CD4-positive, alpha-beta T cell treated with Interleukin-1 beta for 1 hour (primary cell): ENCODE measurements around the gene HDAC6.
"Not testable (repeated sequence)": the region's sequence is repeated elsewhere in the genome, so short reads cannot be mapped to it uniquely, and the experiment has no call there.

ENCODE experiments used
- DNase-seq, 2 donors: peaks; one replicate each; pipeline ENCODE4 v3.0.0-alpha.2; 2020 to 2022

Gene HDAC6

DNA sequence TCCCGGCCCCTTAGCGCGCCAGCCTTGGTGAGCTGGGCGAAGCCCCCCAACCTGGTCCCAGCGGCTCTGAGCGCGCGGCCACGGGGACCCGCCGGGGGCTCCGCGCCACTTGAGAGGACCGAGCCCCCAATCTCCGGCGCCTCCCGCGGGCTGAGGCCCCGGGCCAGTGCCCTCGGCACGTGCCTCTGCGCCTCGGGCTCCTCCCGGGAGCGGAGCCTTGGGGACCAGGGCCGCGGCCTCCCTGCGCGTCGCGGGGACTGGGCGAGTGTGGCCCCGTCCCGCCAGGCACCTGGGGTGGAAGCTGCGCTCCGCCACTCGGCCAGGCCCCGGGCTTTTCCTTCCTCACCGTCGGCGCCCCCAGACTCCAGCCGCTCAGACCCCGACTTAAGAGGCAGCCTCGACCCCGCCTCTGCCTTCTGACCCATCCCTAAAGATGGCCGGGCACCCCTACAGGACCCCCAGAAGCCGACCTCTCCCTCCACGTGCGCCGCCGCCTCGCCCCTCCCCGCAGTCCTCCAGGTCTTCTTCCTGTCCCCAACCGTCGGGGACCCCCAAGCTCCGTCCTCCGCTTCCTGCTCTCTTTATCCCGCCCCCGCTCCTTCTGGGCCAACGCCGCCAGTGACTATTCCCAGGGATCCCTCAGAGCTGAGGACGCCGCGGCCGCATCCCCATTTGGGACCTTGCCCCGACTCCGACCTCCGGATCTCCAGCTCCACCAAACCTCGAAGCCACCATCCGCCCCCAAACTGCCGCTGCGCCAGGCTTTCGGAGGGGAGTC, 25.2 kb downstream of the HDAC6 start:
- no peak for DNase-seq

- no peak for DNase-seq
Measured at GRCh38 chrX:48827654-48827968, 25.7 kb downstream of the HDAC6 start.

- DNase-seq = no peak
Measured at GRCh38 chrX:48829016-48829735, 27.3 kb downstream of the HDAC6 start.

DNA sequence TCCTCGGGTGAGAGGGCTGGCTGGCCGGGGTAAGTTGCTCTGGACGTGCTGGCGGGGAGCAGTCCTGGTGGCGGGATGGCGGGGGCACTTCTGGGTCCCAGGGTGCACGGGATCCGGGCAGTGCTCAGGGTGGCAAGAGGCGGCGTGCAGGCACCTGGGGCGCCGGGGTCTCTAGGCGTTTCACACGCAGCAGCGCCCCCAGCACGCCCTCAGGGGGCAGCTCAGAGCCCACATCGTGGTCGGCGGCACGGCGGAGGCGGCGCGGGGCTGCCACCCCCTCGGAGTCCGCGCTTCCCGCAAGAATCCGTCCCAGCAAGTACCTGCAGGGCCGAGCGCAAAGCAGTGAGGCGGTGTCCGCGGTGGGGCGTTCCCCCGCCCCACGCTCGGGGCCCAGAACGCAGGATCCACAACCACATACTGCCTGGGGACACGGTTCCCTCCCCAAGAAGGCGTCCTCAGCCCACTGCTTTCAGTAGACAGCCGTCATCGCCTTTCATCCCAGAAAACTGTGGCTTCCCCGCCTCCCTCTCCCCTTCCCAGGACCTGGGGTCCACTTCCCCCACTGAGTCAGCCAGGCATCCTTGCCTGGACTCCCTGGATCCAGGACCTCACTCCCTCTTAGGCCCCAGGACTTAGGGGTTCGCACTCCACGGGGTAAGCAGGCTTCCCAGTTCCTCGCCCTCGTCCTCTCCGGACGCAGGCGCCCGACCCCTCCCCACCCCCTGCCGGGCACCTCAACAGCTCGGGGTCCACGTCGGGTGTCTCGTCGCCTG, 29.5 kb downstream of the HDAC6 start:
- no peak for DNase-seq

DNA sequence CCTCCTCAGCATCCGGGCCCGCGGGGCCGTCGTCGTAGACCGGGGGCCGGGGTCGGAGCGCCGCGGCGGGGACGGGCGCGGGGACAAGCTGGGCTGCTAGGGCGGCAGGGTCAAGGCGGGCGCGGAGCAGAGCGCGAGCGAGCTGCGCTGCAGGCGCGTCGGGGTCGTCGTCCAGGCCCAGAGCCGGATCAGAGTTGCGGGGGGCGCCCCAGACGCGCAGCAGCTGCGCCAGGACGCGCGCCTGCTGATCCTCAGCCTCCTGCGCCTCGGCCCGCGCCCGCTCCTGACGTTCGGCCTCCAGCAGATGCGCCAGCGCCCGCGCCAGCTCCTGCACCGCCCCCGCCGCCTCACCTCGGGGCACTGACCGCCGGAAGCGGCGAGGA, 30.0 kb downstream of the HDAC6 start:
- no peak for DNase-seq

DNA sequence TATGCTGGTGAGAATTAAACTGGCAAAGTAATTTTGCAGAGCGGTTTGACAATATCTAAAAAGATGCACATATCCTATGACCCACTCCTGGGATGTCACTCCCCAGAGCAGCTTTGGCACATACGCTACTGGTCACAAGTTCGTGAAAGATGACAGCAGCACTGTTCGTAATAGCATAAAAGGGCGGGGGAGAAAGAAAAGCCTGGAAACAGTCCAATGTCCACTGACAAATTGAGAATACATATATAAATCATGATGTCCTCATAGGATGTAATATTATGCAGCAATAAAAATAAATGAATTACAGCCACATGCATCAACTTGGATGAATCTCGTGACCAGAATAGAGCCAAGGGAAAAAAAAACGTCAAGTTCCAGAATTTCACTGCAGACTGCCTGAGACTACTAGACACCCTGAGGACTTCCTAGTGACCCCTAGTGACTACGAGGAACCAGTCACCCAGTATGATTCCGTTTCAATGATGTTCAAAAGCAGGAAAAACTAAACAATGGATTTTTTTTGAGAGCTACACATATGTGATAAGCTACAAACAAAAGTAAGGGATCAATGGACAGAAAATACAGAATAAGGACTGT, 31.8 kb downstream of the HDAC6 start:
- DNase-seq = no peak

- peak in 1 of 2 donors; percentile 1 for DNase-seq
Measured at GRCh38 chrX:48834383-48834709, 32.5 kb downstream of the HDAC6 start.

DNA sequence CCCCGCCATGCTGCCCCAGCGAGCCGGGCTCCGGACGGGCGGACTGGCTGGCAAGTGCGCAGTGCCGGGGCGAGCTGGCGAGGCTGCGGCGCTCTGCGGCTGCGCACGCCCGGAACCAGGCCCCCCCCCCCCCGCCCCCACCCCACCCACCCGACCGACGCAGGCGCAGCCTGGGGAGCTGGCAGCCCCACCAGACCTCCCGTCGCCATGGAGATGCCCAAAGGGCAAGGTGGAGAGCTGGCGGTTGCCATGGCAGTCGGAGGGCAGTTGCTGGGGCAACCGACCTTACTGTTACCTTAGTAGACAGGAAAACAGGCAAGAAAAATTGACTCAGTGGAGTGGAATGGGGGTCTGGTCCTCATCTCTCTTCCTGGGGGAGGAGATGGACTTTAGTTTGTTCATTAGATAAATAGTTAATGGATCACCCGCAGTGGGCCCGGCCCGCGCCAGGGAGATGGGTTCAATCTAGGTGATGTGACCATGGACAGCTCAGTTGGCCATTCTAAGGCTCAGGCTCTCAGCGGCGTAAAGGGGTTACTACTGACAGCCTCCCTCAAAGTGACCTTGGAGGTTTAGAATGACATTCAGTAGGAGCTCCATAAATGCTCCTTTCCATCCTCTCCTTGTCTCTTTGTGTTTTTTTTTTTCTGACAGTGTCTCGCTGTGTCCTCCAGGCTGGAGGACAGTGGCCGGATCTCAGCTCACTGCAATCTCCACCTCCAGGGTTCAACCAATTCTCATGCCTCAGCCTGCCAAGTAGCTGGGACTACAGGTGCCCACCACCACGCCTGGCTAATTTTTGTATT, 33.9 kb downstream of the HDAC6 start, which contains the start of gene PCSK1N:
PCSK1N (minus strand) TSS at position 87 of the 806 bp plus-strand sequence; CDS start at position 9, 78 bp downstream.
- DNase-seq = peak; percentile 53 to 74

DNA sequence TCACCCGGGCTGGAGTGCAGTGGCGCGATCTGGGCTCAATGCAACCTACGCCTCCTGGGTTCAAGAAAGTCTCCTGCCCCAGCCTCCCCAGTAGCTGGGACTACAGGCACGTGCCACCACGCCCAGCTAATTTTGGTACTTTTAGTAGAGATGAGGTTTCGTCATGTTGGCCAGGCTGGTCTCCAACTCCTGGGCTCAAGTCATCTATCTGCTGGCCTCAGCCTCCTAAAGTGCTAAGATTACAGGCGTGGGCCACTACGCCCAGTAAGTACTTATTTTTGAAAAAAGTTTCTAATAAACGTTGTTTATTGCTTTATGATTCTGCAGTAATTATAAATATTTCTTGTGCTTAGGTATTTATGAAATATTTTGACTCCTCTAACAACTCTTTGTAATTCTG, 37.8 kb downstream of the HDAC6 start:
- DNase-seq = no peak

DNA sequence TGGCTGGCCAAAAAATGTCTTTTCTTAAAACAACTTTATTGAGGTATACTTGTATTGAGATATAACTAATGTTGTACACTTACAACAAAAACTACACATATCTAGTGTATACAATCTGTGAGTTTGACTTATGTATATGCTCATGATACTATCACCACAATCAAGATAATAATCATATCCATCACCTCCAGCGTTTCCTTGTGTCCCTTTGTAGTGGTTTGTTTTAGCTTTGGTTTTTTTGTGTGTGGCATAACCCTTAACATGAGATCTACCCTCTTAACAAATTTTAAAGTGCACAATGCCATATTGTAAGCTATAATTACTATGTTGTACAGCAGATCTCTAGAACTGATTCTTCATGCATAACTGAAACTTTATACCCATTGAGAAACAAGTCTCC, 47.0 kb downstream of the HDAC6 start:
- DNase-seq = no peak

GRCh38 chrX:48852857-48853256, 51.0 kb downstream of the HDAC6 start:
- DNase-seq = no peak

DNA sequence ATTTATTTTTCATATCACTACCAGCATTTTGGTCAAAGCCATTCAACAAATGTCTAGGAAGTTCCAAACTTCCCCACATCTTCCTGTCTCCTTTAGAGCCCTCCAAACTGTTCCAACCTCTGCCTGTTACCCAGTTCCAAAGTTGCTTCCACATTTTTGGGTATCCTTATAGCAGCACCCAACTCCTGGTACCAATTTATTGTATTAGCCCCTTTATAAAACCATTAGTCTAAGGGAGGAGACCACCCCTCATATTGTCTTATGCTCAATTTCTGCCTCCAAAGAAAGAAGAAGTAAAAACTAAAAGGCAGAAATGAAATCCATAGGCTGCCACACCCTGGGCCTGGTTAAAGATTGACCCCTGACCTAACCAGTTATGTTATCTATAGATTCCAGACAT, 51.6 kb downstream of the HDAC6 start:
- DNase-seq = not testable (repeated sequence)

GRCh38 chrX:48854121-48854804, 52.4 kb downstream of the HDAC6 start:
- DNase-seq = not testable (repeated sequence)

DNA sequence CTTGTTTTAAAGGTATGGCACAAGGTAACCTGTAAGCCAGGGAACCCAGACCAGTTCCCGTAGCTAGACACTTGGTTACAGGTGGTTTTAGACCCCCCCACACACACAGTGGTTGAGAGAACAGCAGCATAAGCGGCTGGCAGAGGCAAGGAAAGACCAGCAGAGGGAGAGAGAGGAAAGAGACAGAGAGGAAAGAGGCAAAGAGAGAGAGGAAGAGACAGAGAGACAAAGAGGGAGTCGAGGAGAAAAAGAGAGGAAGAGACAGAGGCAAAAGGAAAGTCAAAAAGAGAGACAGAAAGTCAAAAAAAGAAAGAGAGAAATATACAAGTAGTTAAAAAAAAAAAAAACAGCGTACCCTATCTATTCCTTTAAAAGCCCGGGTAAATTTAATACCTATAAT, 53.0 kb downstream of the HDAC6 start:
- peak in 1 of 2 donors; percentile 15 for DNase-seq

DNA sequence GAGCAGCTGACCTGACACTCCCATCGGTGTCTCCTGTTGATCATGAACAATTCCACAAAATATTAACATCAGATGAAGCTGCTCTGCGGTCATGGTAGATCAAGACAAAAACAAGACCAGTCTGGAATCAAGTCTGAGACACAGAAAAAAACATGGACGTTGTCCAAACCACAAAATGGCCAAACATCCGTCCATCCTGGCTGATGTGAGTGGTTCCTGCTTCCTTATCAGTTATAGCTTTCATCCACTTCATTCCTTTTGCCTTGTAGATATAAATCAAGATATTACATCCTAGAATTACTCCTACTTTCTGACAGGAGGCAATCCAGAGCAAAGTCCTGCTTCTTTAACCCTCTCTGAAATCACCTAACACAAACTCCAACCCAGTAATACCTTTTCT, 62.3 kb downstream of the HDAC6 start:
- DNase-seq = no peak

DNA sequence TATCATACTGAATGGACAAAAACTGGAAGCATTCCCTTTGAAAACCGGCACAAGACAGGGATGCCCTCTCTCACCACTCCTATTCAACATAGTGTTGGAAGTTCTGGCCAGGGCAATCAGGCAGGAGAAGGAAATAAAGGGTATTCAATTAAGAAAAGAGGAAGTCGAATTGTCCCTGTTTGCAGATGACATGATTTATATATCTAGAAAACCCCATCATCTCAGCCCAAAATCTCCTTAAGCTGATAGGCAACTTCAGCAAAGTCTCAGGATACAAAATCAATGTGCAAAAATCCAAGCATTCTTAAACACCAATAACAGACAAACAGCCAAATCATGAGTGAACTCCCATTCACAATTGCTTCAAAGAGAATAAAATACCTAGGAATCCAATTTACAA, 70.2 kb downstream of the HDAC6 start:
- DNase-seq = not testable (repeated sequence)
